ENCODE measurements around the gene PXMP2. TPM values are rescaled to one million over a fixed set of nuclear protein-coding genes. Genes with fewer than 3 reads are reported as not detected.

PXMP2 gene
- total RNA-seq, 1 donor from 2014 or later = 25.2 TPM

GRCh38 chr12:132715874-132716273, 28.5 kb downstream of the PXMP2 start:
- no peak for TF ChIP-seq CTCF (IDR thresholded peaks at IDR 0.05; ENCODE audit: unreplicated experiment)
- Mint-ChIP-seq H3K4me1 (peaks cover 4% of the 10 kb centered on the region), H3K36me3 (peaks cover 18% of the 10 kb centered on the region), H3K4me3 (no peak overlapping the region), H3K9me3 (no peaks in the 10 kb centered on the region), H3K27me3 (ENCODE audit: low read depth) (no peaks in the 10 kb centered on the region), H3K27ac (no peak overlapping the region)
- DNase-seq (ENCODE audit: low spot score in 2 of 2, unreplicated experiment in 2 of 2) = no peak

- H3K36me3 Mint-ChIP-seq = peaks cover 18% of the 10 kb centered on the region
- H3K4me3 Mint-ChIP-seq = no peak overlapping the region
- no peaks in the 10 kb centered on the region for H3K27me3 Mint-ChIP-seq (ENCODE audit: low read depth)
- no peak overlapping the region for H3K27ac Mint-ChIP-seq
- TF ChIP-seq CTCF (IDR thresholded peaks at IDR 0.05; ENCODE audit: unreplicated experiment) = no peak
- H3K9me3 Mint-ChIP-seq = no peaks in the 10 kb centered on the region
- no peak for DNase-seq (ENCODE audit: low spot score in 2 of 2, unreplicated experiment in 2 of 2)
- H3K4me1 Mint-ChIP-seq = peaks cover 4% of the 10 kb centered on the region
Observed at GRCh38 chr12:132716356-132716755, 29.0 kb downstream of the PXMP2 start.

- no peak for TF ChIP-seq CTCF (IDR thresholded peaks at IDR 0.05; ENCODE audit: unreplicated experiment)
- Mint-ChIP-seq H3K9me3 (no peaks in the 10 kb centered on the region), H3K4me3 (no peak overlapping the region), H3K36me3 (peaks cover 18% of the 10 kb centered on the region), H3K27me3 (ENCODE audit: low read depth) (no peaks in the 10 kb centered on the region), H3K27ac (no peak overlapping the region), H3K4me1 (no peaks in the 10 kb centered on the region)
- no peak for DNase-seq (ENCODE audit: low spot score in 2 of 2, unreplicated experiment in 2 of 2)
Observed at GRCh38 chr12:132717011-132717410, 29.6 kb downstream of the PXMP2 start.

- H3K4me1 Mint-ChIP-seq = no peaks in the 10 kb centered on the region
- no peak overlapping the region for H3K27ac Mint-ChIP-seq
- no peaks in the 10 kb centered on the region for H3K27me3 Mint-ChIP-seq (ENCODE audit: low read depth)
- H3K4me3 Mint-ChIP-seq = no peak overlapping the region
- DNase-seq (ENCODE audit: low spot score in 2 of 2, unreplicated experiment in 2 of 2) = no peak
- no peaks in the 10 kb centered on the region for H3K9me3 Mint-ChIP-seq
- peaks cover 18% of the 10 kb centered on the region for H3K36me3 Mint-ChIP-seq
- TF ChIP-seq CTCF (IDR thresholded peaks at IDR 0.05; ENCODE audit: unreplicated experiment) = no peak
Observed at GRCh38 chr12:132717531-132718387, 30.4 kb downstream of the PXMP2 start.

- H3K27ac Mint-ChIP-seq = no peak overlapping the region
- H3K4me3 Mint-ChIP-seq = no peak overlapping the region
- peaks cover 25% of the 10 kb centered on the region for H3K36me3 Mint-ChIP-seq
- no peaks in the 10 kb centered on the region for H3K4me1 Mint-ChIP-seq
- no peaks in the 10 kb centered on the region for H3K9me3 Mint-ChIP-seq
- DNase-seq (ENCODE audit: low spot score in 2 of 2, unreplicated experiment in 2 of 2) = no peak
- TF ChIP-seq CTCF (IDR thresholded peaks at IDR 0.05; ENCODE audit: unreplicated experiment) = no peak
- H3K27me3 Mint-ChIP-seq (ENCODE audit: low read depth) = no peaks in the 10 kb centered on the region
Observed at GRCh38 chr12:132718644-132719043, 31.3 kb downstream of the PXMP2 start.
